Urinary bladder (tissue), 4 donors: ENCODE results near the gene PTPRU. TPM values are rescaled to one million over a fixed set of nuclear protein-coding genes. Genes with fewer than 3 reads are reported as not detected.

Experiments used
- DNase-seq: peaks from one replicate; pipeline ENCODE4 v3.0.0-alpha.2; 2015; ENCODE audit errors: extremely low spot score
- H3K27ac ChIP-seq: one replicate; pipeline ENCODE4 v1.5.1; 2013; ENCODE audit warnings: low read depth, mild to moderate bottlenecking, moderate library complexity
- H3K36me3 ChIP-seq: one replicate; pipeline ENCODE4 v1.6.1; 2013; ENCODE audit warnings: mild to moderate bottlenecking, moderate library complexity; ENCODE audit not compliant: insufficient read depth
- H3K4me1 ChIP-seq: one replicate; pipeline ENCODE4 v1.6.1; 2013; ENCODE audit warnings: mild to moderate bottlenecking, moderate library complexity; ENCODE audit not compliant: insufficient read depth
- H3K4me3 ChIP-seq: one replicate; pipeline ENCODE4 v1.5.1; 2013; ENCODE audit warnings: low read depth, low read length
- WGBS: extraction: QIAGEN DNeasy Blood & Tissue Kit; methylation state at CpG from one replicate; pipeline ENCODE4 v1.1.7; 2013; 5-methylcytosine and 5-hydroxymethylcytosine counted together
- polyA plus RNA-seq: library from polyadenylated mRNA; stranded (reverse); fragments of 200-250 nt; gene quantifications from one replicate; pipeline ENCODE4 v1.2.3, GENCODE V29; 2013
- total RNA-seq: library from RNA; depleted of rRNA; stranded (reverse); fragments of >200 nt; gene quantifications from one replicate; pipeline ENCODE4 v1.2.3, GENCODE V29; 2014
- donor health status: healthy with polysubstance abuse.
- donor health status: healthy.

Gene PTPRU
- total and polyA plus RNA-seq, 2 donors = 11.7 to 17.1 TPM

DNA sequence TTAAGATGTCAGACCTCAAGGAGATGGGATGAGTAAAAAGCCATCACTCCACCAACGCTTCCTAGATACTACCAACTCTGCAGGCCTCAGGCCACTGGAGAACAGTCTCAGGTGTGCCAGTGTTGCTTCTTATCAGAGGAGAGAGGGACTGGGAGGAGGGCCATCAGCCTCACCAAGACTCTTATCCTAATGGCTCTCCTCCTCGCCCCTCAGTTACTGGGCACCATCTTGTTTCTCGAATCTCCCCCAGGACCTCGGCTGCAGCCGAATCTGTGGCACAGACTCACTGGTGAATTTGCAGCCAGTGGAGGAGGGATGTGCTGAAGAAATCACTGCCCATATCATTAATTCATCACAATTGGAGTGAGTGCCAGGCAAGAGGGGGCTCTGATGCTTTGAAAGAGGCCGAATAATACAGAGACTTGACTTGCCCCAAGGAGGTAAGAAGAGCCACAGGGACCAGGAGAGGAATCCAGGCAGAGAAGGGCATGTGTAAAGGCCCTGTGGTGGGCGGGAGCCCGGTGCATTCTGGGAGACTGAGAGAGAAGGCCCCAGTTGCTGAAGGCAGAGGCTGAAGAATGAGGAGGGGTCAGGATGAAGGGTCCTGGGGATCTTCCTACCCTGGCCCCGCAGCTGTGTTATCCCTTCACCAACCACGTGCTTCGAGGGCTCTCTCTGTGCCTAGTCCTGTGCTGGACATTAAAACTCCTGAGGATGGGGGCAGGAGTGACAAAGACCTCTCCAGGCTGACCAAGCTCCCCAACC is 129.8 kb downstream of the PTPRU start:
- no peak for DNase-seq
- no peak overlapping the region for H3K4me3 ChIP-seq
- no peaks in the 10 kb centered on the region for H3K4me1 ChIP-seq
- WGBS = 90% methylated on average over 11 of the region's 11 CpGs
- no peaks in the 10 kb centered on the region for H3K36me3 ChIP-seq
- H3K27ac ChIP-seq = no peak overlapping the region

DNA sequence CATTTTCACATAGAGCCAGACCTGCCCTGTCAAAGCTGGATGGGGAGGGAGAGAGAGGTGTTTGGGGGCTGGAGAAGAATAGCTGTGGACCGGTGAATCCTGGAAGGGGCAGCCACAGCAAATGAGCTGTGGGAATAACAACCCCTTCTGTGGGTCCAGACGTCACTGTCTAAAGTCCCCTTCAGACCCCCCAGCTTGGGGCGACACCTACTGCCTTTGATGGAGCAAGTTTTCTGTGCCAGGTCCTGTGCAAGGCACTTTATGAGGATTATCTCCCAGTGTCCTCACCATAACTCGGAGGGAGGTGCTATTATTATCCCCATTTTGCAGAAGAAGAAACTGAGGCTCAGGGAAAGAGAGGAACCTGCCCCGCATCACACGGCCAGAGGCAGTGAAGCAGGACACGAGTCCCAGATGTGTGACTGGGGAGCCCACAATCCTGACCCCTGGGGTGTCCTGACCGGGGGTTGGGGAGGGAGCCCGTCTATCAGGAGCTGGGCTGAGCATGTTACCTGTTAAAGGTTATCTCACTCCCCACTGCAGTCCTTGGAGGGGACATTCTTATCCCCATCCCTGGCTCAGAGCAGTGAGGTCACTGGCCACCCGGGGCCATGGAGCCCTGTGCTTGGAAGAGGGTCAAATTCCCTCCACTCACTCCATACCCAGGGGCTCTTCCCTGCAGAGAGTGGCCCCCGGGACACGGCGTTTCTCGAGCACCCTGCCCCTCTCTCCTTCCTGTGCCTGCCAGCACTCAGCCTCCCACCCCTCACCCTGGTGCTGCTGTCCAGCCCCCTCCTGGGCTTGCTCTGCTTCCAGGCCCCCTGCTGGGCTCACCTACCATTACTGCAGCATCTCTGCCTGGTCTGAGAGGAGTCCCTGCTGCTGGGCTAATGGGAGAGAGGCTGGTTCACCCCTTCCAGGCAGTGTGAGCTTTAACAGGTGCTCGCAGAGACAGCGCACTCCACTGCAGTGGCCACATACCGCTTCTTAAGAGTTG is 132.9 kb downstream of the PTPRU start:
- H3K4me3 ChIP-seq = no peak overlapping the region
- DNase-seq = no peak
- no peaks in the 10 kb centered on the region for H3K36me3 ChIP-seq
- H3K27ac ChIP-seq = no peak overlapping the region
- no peaks in the 10 kb centered on the region for H3K4me1 ChIP-seq
- 70% methylated on average over 17 of the region's 17 CpGs for WGBS

DNA sequence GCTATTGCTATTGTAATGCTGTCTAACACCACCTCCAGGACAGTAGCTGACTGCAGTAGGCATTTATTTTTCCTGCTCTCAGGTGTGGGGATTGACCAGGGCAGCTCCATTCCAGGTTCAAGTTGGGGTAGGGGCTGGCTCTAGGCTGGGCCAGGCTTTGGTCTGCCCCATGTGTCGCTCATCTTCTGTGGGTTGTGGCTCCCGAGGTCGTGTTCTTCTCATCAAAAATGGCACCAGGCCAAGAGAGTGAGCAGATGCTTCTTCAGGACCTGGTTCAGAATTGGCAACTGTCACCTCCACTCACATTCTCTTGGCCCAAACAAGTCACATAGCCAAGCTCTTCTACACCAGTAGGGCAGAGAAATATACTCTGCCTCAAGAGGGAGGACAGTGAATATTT is 133.7 kb downstream of the PTPRU start:
- H3K36me3 ChIP-seq = no peaks in the 10 kb centered on the region
- 61% methylated on average over 3 of the region's 3 CpGs for WGBS

DNA sequence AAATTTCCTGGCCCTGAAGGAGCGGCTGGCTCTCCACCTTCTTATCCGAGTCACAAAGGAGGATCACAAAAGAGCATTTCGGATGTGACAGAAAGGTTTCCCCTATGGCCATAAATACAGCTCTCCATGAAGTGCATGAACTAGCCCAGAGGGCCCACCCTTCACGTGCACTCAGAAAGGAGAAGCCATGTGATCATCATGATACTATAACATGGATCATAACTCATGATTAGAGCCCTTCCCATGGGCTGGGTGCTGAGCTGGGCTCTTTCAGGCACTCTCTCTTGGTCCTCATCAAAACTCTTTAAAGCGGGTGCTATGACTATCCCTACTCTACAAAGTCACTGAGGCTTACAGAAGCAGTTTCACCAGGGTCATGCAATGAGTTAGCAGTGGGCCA is 135.0 kb downstream of the PTPRU start:
- H3K4me1 ChIP-seq = no peaks in the 10 kb centered on the region
- no peak for DNase-seq
- H3K4me3 ChIP-seq = no peak overlapping the region
- no peak overlapping the region for H3K27ac ChIP-seq
- WGBS = 78% methylated on average over 5 of the region's 5 CpGs
- H3K36me3 ChIP-seq = no peaks in the 10 kb centered on the region

More for the DNA sequence above, 133.7 kb downstream of the PTPRU start:
- no peaks in the 10 kb centered on the region for H3K4me1 ChIP-seq
- no peak for DNase-seq
- H3K27ac ChIP-seq = no peak overlapping the region
- no peak overlapping the region for H3K4me3 ChIP-seq

DNA sequence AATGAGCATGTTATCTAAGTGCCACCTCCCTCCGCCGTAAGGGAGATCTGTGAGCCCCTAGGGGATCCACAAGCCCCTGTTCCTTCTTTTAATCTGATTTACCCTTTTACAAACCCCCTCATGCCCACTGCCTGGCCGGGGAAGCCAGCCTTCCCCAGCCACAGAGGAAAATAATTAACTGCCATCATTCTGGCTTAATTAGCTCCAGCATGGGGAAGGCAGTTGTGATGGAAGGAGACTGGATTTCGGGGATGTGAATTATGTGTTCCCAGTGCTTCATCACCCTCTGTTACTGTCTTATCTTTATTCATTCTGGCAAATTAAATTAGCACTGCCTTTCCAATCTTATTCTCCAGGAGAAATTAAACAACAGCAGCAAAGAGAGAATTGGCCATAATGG is 135.8 kb downstream of the PTPRU start:
- H3K4me3 ChIP-seq = no peak overlapping the region
- H3K4me1 ChIP-seq = no peaks in the 10 kb centered on the region
- DNase-seq = no peak
- no peaks in the 10 kb centered on the region for H3K36me3 ChIP-seq
- 29% methylated on average over 4 of the region's 4 CpGs for WGBS
- no peak overlapping the region for H3K27ac ChIP-seq

Other genes starting within 250 kb of the PTPRU start
- gene TMEM200B, start 112.6 kb upstream of the PTPRU start, total RNA-seq = 20.4 TPM
- 40.7 TPM for gene TMEM200B, start 112.6 kb upstream of the PTPRU start, polyA plus RNA-seq
- 57.3 TPM for gene SRSF4, start 54.6 kb upstream of the PTPRU start, total RNA-seq
- 88.1 TPM for gene SRSF4, start 54.6 kb upstream of the PTPRU start, polyA plus RNA-seq
- gene MECR, start 5.6 kb upstream of the PTPRU start, total RNA-seq = 17.0 TPM
- 17.6 TPM for gene MECR, start 5.6 kb upstream of the PTPRU start, polyA plus RNA-seq